ENCODE measurements around the gene PADI6. TPM values are rescaled to one million over a fixed set of nuclear protein-coding genes. Genes with fewer than 3 reads are reported as not detected.

The PADI6 gene
- total RNA-seq, 1 donor from 2014 or later: not detected

DNA sequence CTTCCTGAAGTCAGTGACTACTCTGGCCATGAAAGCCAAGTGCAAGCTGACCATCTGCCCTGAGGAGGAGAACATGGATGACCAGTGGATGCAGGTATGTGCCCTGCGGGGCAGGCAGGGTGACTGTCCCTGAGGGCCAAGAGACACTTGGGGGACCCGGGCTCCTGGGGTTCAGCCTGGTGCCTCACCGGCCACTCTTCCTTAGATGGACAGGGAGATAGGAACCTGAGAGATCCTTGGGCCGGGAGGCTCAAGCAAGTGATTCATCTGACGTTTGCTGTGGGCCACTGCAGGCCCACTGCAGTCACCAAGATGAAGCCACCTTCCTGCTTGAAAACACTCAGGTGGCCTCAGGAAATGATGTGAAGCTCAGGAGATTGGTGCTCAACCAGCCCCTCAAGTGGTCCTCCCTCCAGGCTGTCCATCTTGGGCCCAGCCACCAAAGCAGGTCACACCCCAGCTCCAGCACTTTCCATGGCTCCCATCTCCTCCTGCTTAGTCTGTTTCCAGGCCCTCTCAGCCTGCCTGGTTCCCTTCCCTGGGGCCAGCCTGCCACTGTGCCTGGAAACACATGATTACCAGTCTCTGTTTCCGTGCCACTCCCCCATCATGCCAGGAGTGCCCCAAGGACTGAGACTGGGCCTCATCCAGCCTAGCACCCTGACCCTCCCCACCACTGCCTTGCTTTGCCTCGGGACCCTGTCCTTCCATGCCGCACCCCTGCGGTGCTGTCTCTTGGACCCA, 25.8 kb upstream of the PADI6 start:
- H3K9me3 Mint-ChIP-seq (ENCODE audit: unreplicated experiment): peaks cover 7% of the 10 kb centered on the region
- H3K4me3 Mint-ChIP-seq (ENCODE audit: unreplicated experiment): no peak overlapping the region
- TF ChIP-seq, protein P1, sequence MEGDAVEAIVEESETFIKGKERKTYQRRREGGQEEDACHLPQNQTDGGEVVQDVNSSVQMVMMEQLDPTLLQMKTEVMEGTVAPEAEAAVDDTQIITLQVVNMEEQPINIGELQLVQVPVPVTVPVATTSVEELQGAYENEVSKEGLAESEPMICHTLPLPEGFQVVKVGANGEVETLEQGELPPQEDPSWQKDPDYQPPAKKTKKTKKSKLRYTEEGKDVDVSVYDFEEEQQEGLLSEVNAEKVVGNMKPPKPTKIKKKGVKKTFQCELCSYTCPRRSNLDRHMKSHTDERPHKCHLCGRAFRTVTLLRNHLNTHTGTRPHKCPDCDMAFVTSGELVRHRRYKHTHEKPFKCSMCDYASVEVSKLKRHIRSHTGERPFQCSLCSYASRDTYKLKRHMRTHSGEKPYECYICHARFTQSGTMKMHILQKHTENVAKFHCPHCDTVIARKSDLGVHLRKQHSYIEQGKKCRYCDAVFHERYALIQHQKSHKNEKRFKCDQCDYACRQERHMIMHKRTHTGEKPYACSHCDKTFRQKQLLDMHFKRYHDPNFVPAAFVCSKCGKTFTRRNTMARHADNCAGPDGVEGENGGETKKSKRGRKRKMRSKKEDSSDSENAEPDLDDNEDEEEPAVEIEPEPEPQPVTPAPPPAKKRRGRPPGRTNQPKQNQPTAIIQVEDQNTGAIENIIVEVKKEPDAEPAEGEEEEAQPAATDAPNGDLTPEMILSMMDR (IDR thresholded peaks at IDR 0.05): no peak
- no peaks in the 10 kb centered on the region for H3K27me3 Mint-ChIP-seq (ENCODE audit: unreplicated experiment)
- no peaks in the 10 kb centered on the region for H3K4me1 Mint-ChIP-seq (ENCODE audit: unreplicated experiment)
- no peak overlapping the region for H3K27ac Mint-ChIP-seq (ENCODE audit: unreplicated experiment)
- no peaks in the 10 kb centered on the region for H3K36me3 Mint-ChIP-seq (ENCODE audit: unreplicated experiment)
- no peak for DNase-seq (ENCODE audit: extremely low spot score, unreplicated experiment)

DNA sequence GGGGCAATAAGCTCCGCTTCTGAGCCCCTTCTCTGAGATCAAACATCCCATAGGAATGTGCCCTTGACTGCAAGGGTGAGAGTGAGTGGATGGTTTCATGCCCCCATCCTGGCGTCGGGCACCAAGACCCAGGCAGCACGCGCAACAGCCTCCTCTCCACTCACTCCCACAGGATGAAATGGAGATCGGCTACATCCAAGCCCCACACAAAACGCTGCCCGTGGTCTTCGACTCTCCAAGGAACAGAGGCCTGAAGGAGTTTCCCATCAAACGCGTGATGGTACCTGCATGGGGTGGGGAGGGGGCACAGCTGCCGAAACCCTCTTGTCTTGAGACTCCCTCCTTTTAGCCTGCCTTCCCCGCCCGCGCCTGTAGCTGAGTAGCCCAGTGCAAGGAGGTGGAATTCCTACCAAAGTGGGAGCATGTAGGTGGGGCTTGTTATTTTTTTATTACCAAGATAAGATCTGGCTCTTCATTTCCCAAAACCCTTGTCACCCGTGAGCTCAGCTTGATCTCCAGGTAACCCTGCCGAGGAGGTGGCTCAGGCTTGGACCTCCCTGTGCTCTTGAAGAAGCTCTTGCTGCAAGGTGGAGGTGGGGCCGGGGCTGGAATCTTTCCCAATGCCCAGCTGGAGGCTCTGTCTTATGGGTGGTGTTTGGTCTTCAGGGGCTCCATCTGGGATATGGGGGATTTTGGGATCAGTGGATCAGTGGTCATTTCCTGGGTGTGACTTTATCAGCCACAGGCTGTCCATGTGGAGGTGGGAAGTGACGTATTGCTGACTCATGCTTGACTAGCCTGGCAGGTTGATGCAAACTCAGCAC, 24.0 kb upstream of the PADI6 start:
- Mint-ChIP-seq H3K27me3 (ENCODE audit: unreplicated experiment) (peaks cover 9% of the 10 kb centered on the region), H3K4me1 (ENCODE audit: unreplicated experiment) (no peaks in the 10 kb centered on the region), H3K27ac (ENCODE audit: unreplicated experiment) (no peak overlapping the region), H3K4me3 (ENCODE audit: unreplicated experiment) (no peak overlapping the region), H3K9me3 (ENCODE audit: unreplicated experiment) (peaks cover 7% of the 10 kb centered on the region), H3K36me3 (ENCODE audit: unreplicated experiment) (no peaks in the 10 kb centered on the region)
- TF ChIP-seq, protein P1 (IDR thresholded peaks at IDR 0.05): no peak
- DNase-seq (ENCODE audit: extremely low spot score, unreplicated experiment): no peak

DNA sequence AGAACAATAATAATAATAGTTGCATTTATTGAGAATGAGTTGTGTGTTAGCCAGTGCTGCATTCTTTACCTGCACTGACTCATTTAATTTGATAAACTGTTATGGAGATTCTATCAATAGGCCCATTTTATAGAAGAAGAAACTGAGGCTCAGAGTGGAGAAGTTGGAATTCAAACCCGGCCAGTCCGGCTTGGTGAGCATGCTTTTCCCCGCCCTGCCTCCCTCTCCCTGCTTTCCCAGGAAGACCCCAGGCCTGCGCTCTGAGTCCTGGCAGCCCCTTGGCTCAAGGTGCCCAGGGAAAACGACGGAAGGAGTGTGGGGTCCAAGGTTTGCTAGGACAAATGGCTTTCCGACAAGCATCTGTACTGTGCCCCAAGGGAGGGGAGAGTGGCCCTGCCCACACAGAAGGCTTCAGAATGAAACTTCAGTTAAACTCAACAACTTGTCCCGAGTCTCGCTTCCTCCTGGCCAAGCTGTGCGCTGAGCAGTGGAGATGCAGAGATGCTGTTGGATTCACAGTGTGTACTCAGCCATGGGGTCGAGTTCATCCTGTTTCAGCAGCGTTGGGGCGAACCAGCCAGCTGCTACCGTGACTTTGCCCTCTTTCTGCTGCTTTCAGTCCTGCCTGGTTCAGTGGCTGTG, 23.3 kb upstream of the PADI6 start:
- no peaks in the 10 kb centered on the region for H3K4me1 Mint-ChIP-seq (ENCODE audit: unreplicated experiment)
- H3K36me3 Mint-ChIP-seq (ENCODE audit: unreplicated experiment): no peaks in the 10 kb centered on the region
- no peak for DNase-seq (ENCODE audit: extremely low spot score, unreplicated experiment)
- no peak overlapping the region for H3K4me3 Mint-ChIP-seq (ENCODE audit: unreplicated experiment)
- TF ChIP-seq, protein P1 (IDR thresholded peaks at IDR 0.05): no peak
- H3K9me3 Mint-ChIP-seq (ENCODE audit: unreplicated experiment): peaks cover 5% of the 10 kb centered on the region
- H3K27ac Mint-ChIP-seq (ENCODE audit: unreplicated experiment): no peak overlapping the region
- H3K27me3 Mint-ChIP-seq (ENCODE audit: unreplicated experiment): peaks cover 11% of the 10 kb centered on the region

DNA sequence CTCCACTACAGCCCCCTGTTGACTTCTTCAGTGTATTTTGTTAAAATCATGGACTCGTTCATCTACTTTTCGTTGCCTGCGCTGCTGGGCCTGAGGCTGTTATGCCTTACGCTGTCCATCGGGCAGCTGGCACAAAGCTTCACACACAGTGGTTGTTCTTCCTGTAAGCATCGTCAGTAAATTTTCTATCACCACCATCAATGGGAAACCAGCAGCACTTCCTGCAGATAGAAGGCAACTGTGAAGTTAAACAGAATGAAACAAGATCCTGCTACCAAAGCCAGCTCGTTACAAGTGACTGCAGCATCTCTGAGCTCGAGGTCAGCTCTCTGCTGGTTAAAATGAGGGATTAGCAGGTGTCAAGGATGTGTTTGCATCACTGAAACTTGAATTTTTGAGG, 21.9 kb upstream of the PADI6 start:
- no peak for DNase-seq (ENCODE audit: extremely low spot score, unreplicated experiment)
- no peaks in the 10 kb centered on the region for H3K36me3 Mint-ChIP-seq (ENCODE audit: unreplicated experiment)

More for the DNA sequence above, 21.9 kb upstream of the PADI6 start:
- Mint-ChIP-seq H3K4me1 (ENCODE audit: unreplicated experiment) (no peaks in the 10 kb centered on the region), H3K9me3 (ENCODE audit: unreplicated experiment) (no peaks in the 10 kb centered on the region), H3K4me3 (ENCODE audit: unreplicated experiment) (no peak overlapping the region), H3K27ac (ENCODE audit: unreplicated experiment) (peak overlapping the region; percentile 3), H3K27me3 (ENCODE audit: unreplicated experiment) (peaks cover 11% of the 10 kb centered on the region)
- TF ChIP-seq, protein P1 (IDR thresholded peaks at IDR 0.05): no peak

Data from osteocyte (in vitro differentiated cells).